IPS-20b (cell line): ENCODE results near the gene MT1F.
A peak's percentile ranks its signal among the peaks of the same experiment; 100 is the strongest.
"Not testable (repeated sequence)": the region's sequence is repeated elsewhere in the genome, so short reads cannot be mapped to it uniquely, and the experiment has no call there.

ENCODE experiments used
- H3K27ac ChIP-seq: one replicate; pipeline ENCODE4 v1.5.1; 2013; ENCODE audit warnings: low read length
- H3K27me3 ChIP-seq: 2 replicates; pipeline ENCODE4 v1.6.1; 2013; ENCODE audit warnings: mild to moderate bottlenecking, low read length, inconsistent platforms; ENCODE audit not compliant: insufficient read depth
- H3K36me3 ChIP-seq: 2 replicates; pipeline ENCODE4 v1.6.1; 2013; ENCODE audit warnings: low read depth, mild to moderate bottlenecking, inconsistent platforms, low read length, moderate library complexity; ENCODE audit not compliant: insufficient read depth
- H3K4me1 ChIP-seq: 2 replicates; pipeline ENCODE4 v1.6.1; 2013; ENCODE audit warnings: mild to moderate bottlenecking, control low read depth, inconsistent platforms, low read length, moderate library complexity; ENCODE audit not compliant: insufficient read depth
- H3K4me3 ChIP-seq: 2 replicates; pipeline ENCODE4 v1.5.1; 2013; ENCODE audit warnings: mild to moderate bottlenecking, low read length, inconsistent platforms
- H3K9ac ChIP-seq: 2 replicates; pipeline ENCODE4 v1.6.1; 2013; ENCODE audit warnings: low read depth, mild to moderate bottlenecking, inconsistent platforms, low read length, moderate library complexity
- H3K9me3 ChIP-seq: 2 replicates; pipeline ENCODE4 v1.6.1; 2013; ENCODE audit warnings: mild to moderate bottlenecking, low read depth, low read length, inconsistent platforms; ENCODE audit not compliant: insufficient read depth

The MT1F gene

GRCh38 chr16:56616608-56617211, 41.0 kb upstream of the MT1F start:
- Histone ChIP-seq H3K9ac (no peak overlapping the region), H3K4me3 (peak overlapping the region; percentile 66), H3K27me3 (peaks cover 96% of the 10 kb centered on the region), H3K36me3 (no peaks in the 10 kb centered on the region), H3K27ac (no peak overlapping the region), H3K9me3 (no peaks in the 10 kb centered on the region), H3K4me1 (peaks cover 10% of the 10 kb centered on the region)

- no peaks in the 10 kb centered on the region for H3K9me3 ChIP-seq
- H3K4me1 ChIP-seq = peaks cover 16% of the 10 kb centered on the region
- no peak overlapping the region for H3K9ac ChIP-seq
- no peak overlapping the region for H3K27ac ChIP-seq
- peaks cover 97% of the 10 kb centered on the region for H3K27me3 ChIP-seq
- H3K36me3 ChIP-seq = no peaks in the 10 kb centered on the region
- H3K4me3 ChIP-seq = peak overlapping the region; percentile 66
These were observed 40.3 kb upstream of the MT1F start for GRCh38 chr16:56617212-56618085.

- Histone ChIP-seq H3K9ac (no peak overlapping the region), H3K27me3 (peaks cover 100% of the 10 kb centered on the region), H3K27ac (no peak overlapping the region), H3K36me3 (no peaks in the 10 kb centered on the region), H3K4me3 (0 out of 2 replicates have a peak overlapping the region, but pooled peaks have one; percentile 66), H3K4me1 (peaks cover 16% of the 10 kb centered on the region), H3K9me3 (no peaks in the 10 kb centered on the region)
These were observed 39.6 kb upstream of the MT1F start for GRCh38 chr16:56618138-56618537.

GRCh38 chr16:56620339-56620897, 37.3 kb upstream of the MT1F start:
- peaks cover 100% of the 10 kb centered on the region for H3K27me3 ChIP-seq

GRCh38 chr16:56621665-56622445, 35.9 kb upstream of the MT1F start:
- H3K27ac ChIP-seq, H3K9me3 ChIP-seq, H3K9ac ChIP-seq, H3K36me3 ChIP-seq: not testable (repeated sequence)
- H3K27me3 ChIP-seq = peaks cover 100% of the 10 kb centered on the region
- 0 out of 2 replicates have a peak overlapping the region, but pooled peaks have one; percentile 11 for H3K4me3 ChIP-seq
- H3K4me1 ChIP-seq = peaks cover 18% of the 10 kb centered on the region

More at GRCh38 chr16:56620339-56620897, 37.3 kb upstream of the MT1F start:
- H3K9me3 ChIP-seq = no peaks in the 10 kb centered on the region
- no peaks in the 10 kb centered on the region for H3K36me3 ChIP-seq
- H3K9ac ChIP-seq = no peak overlapping the region
- H3K4me3 ChIP-seq = no peak overlapping the region
- H3K4me1 ChIP-seq = peaks cover 16% of the 10 kb centered on the region
- no peak overlapping the region for H3K27ac ChIP-seq

- Histone ChIP-seq H3K4me1 (peaks cover 14% of the 10 kb centered on the region), H3K27me3 (peaks cover 100% of the 10 kb centered on the region)
- H3K27ac ChIP-seq, H3K9me3 ChIP-seq, H3K4me3 ChIP-seq, H3K9ac ChIP-seq, H3K36me3 ChIP-seq: not testable (repeated sequence)
These were observed 34.6 kb upstream of the MT1F start for GRCh38 chr16:56623184-56623583.

DNA sequence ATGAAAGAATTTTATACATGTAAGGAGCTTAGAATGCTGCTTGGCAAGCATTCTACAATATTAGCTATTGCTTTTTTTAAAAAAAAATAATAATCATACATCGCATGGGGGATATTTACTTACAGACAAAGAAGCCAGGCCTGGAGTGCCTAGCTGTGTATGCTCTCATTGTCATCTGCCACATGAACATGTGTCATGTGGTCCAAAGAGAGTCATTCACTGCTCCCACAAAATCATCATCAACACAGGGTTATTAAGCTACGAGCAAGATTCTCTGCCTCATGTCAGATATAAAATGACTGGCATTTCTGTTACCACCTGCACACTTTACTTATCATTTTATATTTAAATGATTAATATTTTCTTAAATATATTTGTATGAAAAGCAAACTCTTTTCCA, 34.1 kb upstream of the MT1F start:
- no peak overlapping the region for H3K4me3 ChIP-seq
- no peaks in the 10 kb centered on the region for H3K36me3 ChIP-seq
- no peak overlapping the region for H3K27ac ChIP-seq
- H3K27me3 ChIP-seq = peaks cover 100% of the 10 kb centered on the region
- H3K9ac ChIP-seq = no peak overlapping the region
- peaks cover 14% of the 10 kb centered on the region for H3K4me1 ChIP-seq
- no peaks in the 10 kb centered on the region for H3K9me3 ChIP-seq

DNA sequence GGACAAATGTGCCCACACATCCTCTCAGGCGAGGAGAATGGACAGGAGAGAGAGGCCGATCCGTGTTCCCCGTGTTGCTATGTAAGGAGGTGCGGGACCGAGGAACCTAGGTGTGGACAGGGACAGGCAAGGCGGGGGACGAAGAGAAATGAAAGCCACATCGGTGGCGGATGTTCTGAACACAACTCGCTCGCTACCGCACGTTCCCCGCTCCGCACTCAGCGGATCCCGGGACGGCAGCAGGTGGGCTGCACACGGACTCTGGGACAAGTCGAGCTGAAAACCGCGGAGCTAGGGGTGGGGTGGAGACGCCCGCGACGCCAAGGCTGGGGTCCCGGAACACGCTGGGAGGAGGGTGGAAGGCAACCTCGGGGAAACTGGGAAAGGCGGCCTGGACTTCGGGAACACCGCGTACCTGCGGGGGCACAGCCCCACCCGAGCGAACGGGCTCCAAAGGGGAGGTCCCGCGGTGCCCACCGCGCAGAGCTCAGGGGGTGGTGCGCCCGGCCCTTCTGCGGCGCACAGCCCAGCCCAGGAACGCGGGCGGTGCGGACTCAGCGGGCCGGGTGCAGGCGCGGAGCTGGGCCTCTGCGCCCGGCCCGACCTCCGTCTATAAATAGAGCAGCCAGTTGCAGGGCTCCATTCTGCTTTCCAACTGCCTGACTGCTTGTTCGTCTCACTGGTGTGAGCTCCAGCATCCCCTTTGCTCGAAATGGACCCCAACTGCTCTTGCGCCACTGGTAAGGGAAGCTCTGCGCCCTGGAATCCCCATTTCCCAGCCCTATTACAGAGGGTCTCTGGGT, 32.4 kb upstream of the MT1F start, which contains the start of gene MT1E:
MT1E (plus strand) TSS at position 642 of the 803 bp plus-strand sequence; CDS start at position 713, 71 bp downstream.
- H3K9me3 ChIP-seq = no peaks in the 10 kb centered on the region
- no peak within 1 kb of the TSS for H3K9ac ChIP-seq
- H3K27ac ChIP-seq = no peak within 1 kb of the TSS
- H3K27me3 ChIP-seq = peaks cover 100% of the 10 kb centered on the region
- H3K4me3 ChIP-seq = peak within 1 kb of the TSS; percentile 64
- peaks cover 14% of the 10 kb centered on the region for H3K4me1 ChIP-seq
- H3K36me3 ChIP-seq = no peaks in the 10 kb centered on the region

GRCh38 chr16:56625943-56626654, 31.7 kb upstream of the MT1F start:
- Histone ChIP-seq H3K4me1 (peaks cover 12% of the 10 kb centered on the region), H3K27ac (no peak overlapping the region), H3K27me3 (peaks cover 100% of the 10 kb centered on the region), H3K4me3 (peak overlapping the region; percentile 64; the same call in 1 of the 2 replicates), H3K36me3 (no peaks in the 10 kb centered on the region), H3K9ac (no peak overlapping the region), H3K9me3 (no peaks in the 10 kb centered on the region)

- H3K9me3 ChIP-seq = no peaks in the 10 kb centered on the region
- peaks cover 100% of the 10 kb centered on the region for H3K27me3 ChIP-seq
- H3K36me3 ChIP-seq = no peaks in the 10 kb centered on the region
- H3K9ac ChIP-seq = no peak overlapping the region
- H3K27ac ChIP-seq = no peak overlapping the region
- peaks cover 8% of the 10 kb centered on the region; the same call in 1 of the 2 replicates for H3K4me1 ChIP-seq
- H3K4me3 ChIP-seq = no peak overlapping the region
These were observed 31.1 kb upstream of the MT1F start for GRCh38 chr16:56626685-56627084.
